Body of pancreas (tissue), 4 donors: ENCODE data around the gene CDK14.

Experiments
- POLR2A ChIP-seq, 3 donors: fragments of 450-650 bp; IDR thresholded peaks; one replicate each; pipeline ENCODE4 v1.6.1; 2016; ENCODE audit warnings: antibody characterized with exemption in 3 of 3, mild to moderate bottlenecking in 2 of 3
- TF ChIP-seq, protein P1 (sequence below), 7 experiments: fragments of 450-650 bp in 4 of 7; fragments of 200-600 bp in 3 of 7; sonication (generic) in 3 of 7; IDR thresholded peaks; one replicate each; pipeline ENCODE4 v1.5.1; 2016 to 2019; ENCODE audit warnings: antibody characterized with exemption in 7 of 7

DNA sequence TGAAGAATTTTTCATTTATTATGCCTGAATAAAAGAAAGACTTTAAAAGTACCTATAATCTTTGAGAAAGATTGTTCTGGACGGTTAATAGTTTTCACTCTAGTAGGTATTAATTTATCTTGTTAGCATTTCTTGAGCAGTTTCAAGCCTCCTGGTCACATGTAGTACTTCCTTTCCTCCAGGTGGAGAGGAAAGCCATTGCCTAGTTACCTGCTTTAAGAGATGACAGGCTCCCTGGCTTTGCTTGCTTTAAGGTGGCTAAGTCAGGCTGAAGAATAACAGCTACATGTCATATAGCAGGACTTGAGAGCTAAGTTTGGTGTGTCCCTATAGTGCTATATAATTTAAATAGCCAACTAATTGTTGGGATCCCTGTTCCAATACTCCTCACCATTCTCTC lies 160.2 kb downstream of the CDK14 start:
- TF ChIP-seq, protein P1, sequence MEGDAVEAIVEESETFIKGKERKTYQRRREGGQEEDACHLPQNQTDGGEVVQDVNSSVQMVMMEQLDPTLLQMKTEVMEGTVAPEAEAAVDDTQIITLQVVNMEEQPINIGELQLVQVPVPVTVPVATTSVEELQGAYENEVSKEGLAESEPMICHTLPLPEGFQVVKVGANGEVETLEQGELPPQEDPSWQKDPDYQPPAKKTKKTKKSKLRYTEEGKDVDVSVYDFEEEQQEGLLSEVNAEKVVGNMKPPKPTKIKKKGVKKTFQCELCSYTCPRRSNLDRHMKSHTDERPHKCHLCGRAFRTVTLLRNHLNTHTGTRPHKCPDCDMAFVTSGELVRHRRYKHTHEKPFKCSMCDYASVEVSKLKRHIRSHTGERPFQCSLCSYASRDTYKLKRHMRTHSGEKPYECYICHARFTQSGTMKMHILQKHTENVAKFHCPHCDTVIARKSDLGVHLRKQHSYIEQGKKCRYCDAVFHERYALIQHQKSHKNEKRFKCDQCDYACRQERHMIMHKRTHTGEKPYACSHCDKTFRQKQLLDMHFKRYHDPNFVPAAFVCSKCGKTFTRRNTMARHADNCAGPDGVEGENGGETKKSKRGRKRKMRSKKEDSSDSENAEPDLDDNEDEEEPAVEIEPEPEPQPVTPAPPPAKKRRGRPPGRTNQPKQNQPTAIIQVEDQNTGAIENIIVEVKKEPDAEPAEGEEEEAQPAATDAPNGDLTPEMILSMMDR (IDR thresholded peaks at IDR 0.05), result no peak
- no peak for TF ChIP-seq POLR2A (IDR thresholded peaks at IDR 0.05)
